MCF 10A (cell line): ENCODE measurements around the gene CPNE7. TPM values are rescaled to one million over a fixed set of nuclear protein-coding genes. Genes with fewer than 3 reads are reported as not detected.

Experiments
- BruUV-seq: library from RNA; stranded (reverse); fragments of 400-500 nt; replicated peaks from 2 replicates; lab custom pipeline; 2021; lab: Mats Ljungman, UMichigan
- CTCF ChIA-PET: fragments of 300-600 bp; sonication (Branson Sonifier 250); formaldehyde crosslinking; extraction: SDS; loops from one replicate; lab custom pipeline; 2021; ENCODE audit warnings: antibody characterized with exemption, inconsistent platforms; lab: Yijun Ruan, JAX
- POLR2A ChIA-PET: fragments of 300-600, 350-650 bp; sonication (Branson Sonifier 250); formaldehyde crosslinking; extraction: SDS; loops from one replicate; lab custom pipeline; 2020; ENCODE audit warnings: antibody characterized with exemption, inconsistent platforms; lab: Yijun Ruan, JAX
- DNase-seq: peaks from one replicate; pipeline ENCODE4 v3.0.0-alpha.2; 2018; ENCODE audit not compliant: unreplicated experiment
- H3K27ac Mint-ChIP-seq: one replicate; pipeline ENCODE4 v1.8.0; 2022; ENCODE audit warnings: mild to moderate bottlenecking, low read depth, mixed read lengths; ENCODE audit not compliant: unreplicated experiment
- H3K27me3 Mint-ChIP-seq: one replicate; pipeline ENCODE4 v1.8.0; 2022; ENCODE audit warnings: mixed read lengths; ENCODE audit not compliant: insufficient read depth, unreplicated experiment
- H3K36me3 Mint-ChIP-seq: one replicate; pipeline ENCODE4 v1.8.0; 2022; ENCODE audit warnings: mild to moderate bottlenecking, moderate library complexity, mixed read lengths; ENCODE audit not compliant: insufficient read depth, unreplicated experiment
- H3K4me1 Mint-ChIP-seq: one replicate; pipeline ENCODE4 v1.8.0; 2022; ENCODE audit warnings: mixed read lengths; ENCODE audit not compliant: insufficient read depth, unreplicated experiment
- H3K4me3 Mint-ChIP-seq: one replicate; pipeline ENCODE4 v1.8.0; 2022; ENCODE audit warnings: mild to moderate bottlenecking, moderate library complexity, mixed read lengths; ENCODE audit not compliant: unreplicated experiment
- H3K9me3 Mint-ChIP-seq: one replicate; pipeline ENCODE4 v1.8.0; 2022; ENCODE audit warnings: mixed read lengths; ENCODE audit not compliant: unreplicated experiment
- intact Hi-C: fragments of 100-400 bp; cut with micrococcal nuclease; formaldehyde crosslinking; loops from 2 replicates; pipeline ENCODE4 v1.14.1; 2022
- total RNA-seq: library from RNA; stranded (reverse); gene quantifications from 2 replicates; pipeline ENCODE4 v1.2.3, GENCODE V29; 2022
- TF ChIP-seq, protein P1 (sequence below): fragments of 200-600 bp; IDR thresholded peaks from one replicate; pipeline ENCODE4 v1.8.0; 2022; ENCODE audit warnings: antibody characterized with exemption, mild to moderate bottlenecking; ENCODE audit not compliant: unreplicated experiment

Gene CPNE7
- total RNA-seq, 1 experiment from 2014 or later, result 86.8 TPM

DNA sequence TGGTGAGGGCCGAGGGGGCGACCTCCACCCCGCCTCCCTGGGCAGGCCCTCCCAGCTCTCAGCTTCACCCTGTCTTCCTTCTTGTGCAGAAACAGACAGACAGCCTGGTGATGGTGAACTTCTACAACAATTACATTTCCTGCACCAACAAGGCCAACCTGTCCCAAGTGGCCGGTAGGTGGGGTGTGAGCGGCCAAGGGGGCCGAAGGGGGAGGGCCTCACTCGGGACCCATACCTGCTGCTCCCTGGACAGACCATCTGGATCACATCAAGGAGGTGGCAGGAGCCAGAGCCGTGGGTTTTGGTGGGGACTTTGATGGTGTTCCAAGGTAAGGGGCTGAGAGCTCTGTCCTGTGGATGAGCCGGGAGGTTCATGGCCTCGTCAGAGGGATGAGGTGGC, 61.8 kb downstream of the CPNE7 start:
- CTCF ChIA-PET, result interaction anchor here (0.6 to 0.8 kb wide), 2 partner anchors 23 to 132 kb away, joined by 3 to 5 read pairs; no protein-coding TSS in a partner anchor
- intact Hi-C loops, result no loop called here
- H3K9me3 Mint-ChIP-seq, result no peaks in the 10 kb centered on the region
- DNase-seq, result no peak
- TF ChIP-seq, protein P1, sequence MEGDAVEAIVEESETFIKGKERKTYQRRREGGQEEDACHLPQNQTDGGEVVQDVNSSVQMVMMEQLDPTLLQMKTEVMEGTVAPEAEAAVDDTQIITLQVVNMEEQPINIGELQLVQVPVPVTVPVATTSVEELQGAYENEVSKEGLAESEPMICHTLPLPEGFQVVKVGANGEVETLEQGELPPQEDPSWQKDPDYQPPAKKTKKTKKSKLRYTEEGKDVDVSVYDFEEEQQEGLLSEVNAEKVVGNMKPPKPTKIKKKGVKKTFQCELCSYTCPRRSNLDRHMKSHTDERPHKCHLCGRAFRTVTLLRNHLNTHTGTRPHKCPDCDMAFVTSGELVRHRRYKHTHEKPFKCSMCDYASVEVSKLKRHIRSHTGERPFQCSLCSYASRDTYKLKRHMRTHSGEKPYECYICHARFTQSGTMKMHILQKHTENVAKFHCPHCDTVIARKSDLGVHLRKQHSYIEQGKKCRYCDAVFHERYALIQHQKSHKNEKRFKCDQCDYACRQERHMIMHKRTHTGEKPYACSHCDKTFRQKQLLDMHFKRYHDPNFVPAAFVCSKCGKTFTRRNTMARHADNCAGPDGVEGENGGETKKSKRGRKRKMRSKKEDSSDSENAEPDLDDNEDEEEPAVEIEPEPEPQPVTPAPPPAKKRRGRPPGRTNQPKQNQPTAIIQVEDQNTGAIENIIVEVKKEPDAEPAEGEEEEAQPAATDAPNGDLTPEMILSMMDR, result no peak
- H3K36me3 Mint-ChIP-seq, result no peaks in the 10 kb centered on the region
- H3K27ac Mint-ChIP-seq, result no peak overlapping the region
- H3K27me3 Mint-ChIP-seq, result no peaks in the 10 kb centered on the region
- BruUV-seq, result no TSS peak
- POLR2A ChIA-PET, result interaction anchor here (0.6 kb wide), 1 partner anchor 80 kb away, joined by 3 read pairs; no protein-coding TSS in a partner anchor
- H3K4me1 Mint-ChIP-seq, result peaks cover 14% of the 10 kb centered on the region
- no peak overlapping the region for H3K4me3 Mint-ChIP-seq

DNA sequence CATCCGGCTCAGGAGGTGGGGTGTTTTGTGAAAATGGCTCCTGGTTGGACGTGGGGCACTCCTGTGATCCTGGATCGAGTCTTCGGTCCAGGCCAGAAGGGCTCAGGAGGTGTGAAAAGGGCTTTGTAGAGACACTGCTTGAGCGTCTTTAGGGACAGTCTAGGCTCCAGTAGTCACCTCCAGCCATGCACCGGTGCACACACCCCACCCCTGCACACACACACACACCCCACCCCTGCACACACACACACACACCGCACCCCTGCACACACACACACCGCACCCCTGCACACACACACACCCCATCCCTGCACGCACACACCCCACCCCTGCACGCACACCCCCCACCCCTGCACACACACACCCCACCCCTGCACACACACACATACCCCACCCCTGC, 62.9 kb downstream of the CPNE7 start:
- no TSS peak for BruUV-seq
- ChIA-PET CTCF (interaction anchor here (0.6 kb wide), 1 partner anchor 37 kb away, joined by 3 read pairs; no protein-coding TSS in a partner anchor), POLR2A (no interaction called here)
- DNase-seq, result no peak
- Mint-ChIP-seq H3K4me3 (no peak overlapping the region), H3K27ac (no peak overlapping the region), H3K36me3 (no peaks in the 10 kb centered on the region), H3K4me1 (peaks cover 10% of the 10 kb centered on the region), H3K27me3 (no peaks in the 10 kb centered on the region), H3K9me3 (no peaks in the 10 kb centered on the region)
- TF ChIP-seq, protein P1, result no peak
- intact Hi-C loops, result no loop called here

DNA sequence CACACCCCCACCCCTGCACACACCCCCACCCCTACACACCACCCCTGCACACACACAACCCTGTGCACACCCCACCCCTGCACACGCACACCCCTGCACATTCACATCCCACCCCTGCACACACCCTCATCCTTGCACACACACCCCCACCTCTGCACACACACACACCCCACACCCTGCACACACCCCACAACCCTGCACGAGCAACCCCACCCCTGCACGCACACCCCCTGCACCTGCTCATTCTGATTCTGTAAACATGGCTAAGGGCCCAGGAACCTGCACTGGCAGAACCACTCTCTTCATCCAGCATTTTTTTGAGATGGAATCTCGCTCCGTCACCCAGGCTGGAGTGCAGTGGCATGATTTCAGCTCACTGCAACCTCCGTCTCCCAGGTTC, 63.8 kb downstream of the CPNE7 start:
- no peaks in the 10 kb centered on the region for H3K36me3 Mint-ChIP-seq
- POLR2A ChIA-PET, result no interaction called here
- TF ChIP-seq, protein P1, result no peak
- DNase-seq, result no peak
- no TSS peak for BruUV-seq
- peaks cover 8% of the 10 kb centered on the region for H3K4me1 Mint-ChIP-seq
- no peak overlapping the region for H3K4me3 Mint-ChIP-seq
- no peaks in the 10 kb centered on the region for H3K9me3 Mint-ChIP-seq
- no peak overlapping the region for H3K27ac Mint-ChIP-seq
- intact Hi-C loops, result no loop called here
- CTCF ChIA-PET, result interaction anchor here (0.6 to 4.7 kb wide), 3 partner anchors 24 to 135 kb away, joined by 3 to 27 read pairs (median 4); no protein-coding TSS in a partner anchor
- H3K27me3 Mint-ChIP-seq, result no peaks in the 10 kb centered on the region

DNA sequence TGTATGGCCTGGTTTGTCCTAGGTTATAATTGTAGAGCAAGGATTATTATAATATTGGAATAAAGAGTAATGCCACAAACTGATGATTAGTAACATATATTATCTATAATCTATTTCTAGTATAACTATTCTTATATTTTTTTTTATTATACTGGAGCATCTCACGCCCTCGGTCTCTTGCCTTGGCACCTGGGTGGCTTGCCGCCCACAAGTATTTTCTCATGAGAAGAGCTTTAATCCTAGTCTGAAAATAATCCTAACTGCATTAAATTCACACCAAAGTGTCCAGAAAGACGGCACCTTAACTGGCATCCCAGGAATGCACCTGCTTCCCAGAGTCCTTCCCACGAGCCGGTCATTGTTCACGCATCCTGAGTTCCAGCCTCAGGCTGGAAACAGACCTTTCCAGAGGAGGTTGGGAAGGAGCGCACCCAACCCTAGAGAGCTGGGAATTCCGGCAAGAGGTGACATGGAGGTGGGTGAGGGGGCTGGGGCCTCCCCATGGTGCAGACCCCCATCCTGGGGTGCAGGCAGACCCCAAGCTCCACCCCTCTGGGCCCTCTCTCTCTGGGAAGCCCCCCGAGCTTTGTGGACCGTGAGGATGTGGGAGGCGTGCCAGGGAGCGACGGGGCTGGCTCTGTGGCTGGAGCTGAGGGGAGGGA, 66.0 kb downstream of the CPNE7 start:
- no peaks in the 10 kb centered on the region for H3K9me3 Mint-ChIP-seq
- intact Hi-C loops, result loop anchor here (1.0 to 2.0 kb wide), 4 partner anchors 26 to 67 kb away; no protein-coding TSS in a partner anchor
- TF ChIP-seq, protein P1, result no peak
- ChIA-PET CTCF (interaction anchor here (0.6 to 4.7 kb wide), 26 partner anchors 8 to 531 kb away, joined by 3 to 27 read pairs (median 4); partner anchors contain the start of genes CPNE7, DPEP1 and ZNF778), POLR2A (interaction anchor here (1.2 to 1.6 kb wide), 6 partner anchors 17 to 133 kb away, joined by 3 to 5 read pairs (median 4); partner anchors contain the start of gene SPG7)
- no peak overlapping the region for H3K27ac Mint-ChIP-seq
- H3K4me3 Mint-ChIP-seq, result no peak overlapping the region
- DNase-seq, result no peak
- peaks cover 8% of the 10 kb centered on the region for H3K4me1 Mint-ChIP-seq
- no TSS peak for BruUV-seq
- peaks cover 18% of the 10 kb centered on the region for H3K36me3 Mint-ChIP-seq
- H3K27me3 Mint-ChIP-seq, result no peaks in the 10 kb centered on the region
